ENCODE data around the gene TRPV4. TPM values are rescaled to one million over a fixed set of nuclear protein-coding genes. Genes with fewer than 3 reads are reported as not detected.

Gene TRPV4
- total RNA-seq, 1 experiment from 2014 or later, result 0.16 TPM

DNA sequence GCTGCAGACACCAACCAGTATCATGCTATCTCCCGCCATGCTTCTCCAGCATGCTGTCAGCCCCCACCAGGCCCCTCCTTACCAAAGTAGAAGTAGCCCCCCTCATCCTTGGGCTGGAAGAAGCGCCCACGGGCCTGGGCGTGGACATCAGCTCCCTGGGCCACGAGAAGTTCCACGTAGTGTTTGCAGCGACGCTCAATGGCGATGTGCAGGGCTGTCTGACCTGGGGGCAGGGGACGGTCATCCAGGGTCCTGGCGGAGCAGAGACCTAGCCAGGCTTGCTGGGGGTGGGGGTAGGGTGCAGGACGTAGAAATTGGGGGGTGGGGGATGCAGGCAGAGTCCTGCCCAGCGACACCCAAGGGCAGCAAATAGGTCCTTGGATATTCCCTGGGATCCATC, 32.7 kb downstream of the TRPV4 start:
- DNase-seq (ENCODE audit: low read depth in 1 of 2, low spot score in 2 of 2), result no peak
- H3K9me3 ChIP-seq (replicated peaks), result no peaks in the 10 kb centered on the region
- no peak overlapping the region for H3K4me3 ChIP-seq
- H3K36me3 ChIP-seq, result no peaks in the 10 kb centered on the region
- no peak overlapping the region for H3K27ac ChIP-seq
- no peaks in the 10 kb centered on the region for H3K4me1 ChIP-seq (replicated peaks)
- H3K27me3 ChIP-seq (replicated peaks), result no peaks in the 10 kb centered on the region

GRCh38 chr12:109798691-109799090, 34.5 kb downstream of the TRPV4 start:
- no peaks in the 10 kb centered on the region for H3K27me3 ChIP-seq (replicated peaks)
- H3K4me1 ChIP-seq (replicated peaks), result no peaks in the 10 kb centered on the region
- no peak overlapping the region for H3K4me3 ChIP-seq
- H3K36me3 ChIP-seq, result no peaks in the 10 kb centered on the region
- H3K27ac ChIP-seq, result no peak overlapping the region
- no peak for DNase-seq (ENCODE audit: low read depth in 1 of 2, low spot score in 2 of 2)
- no peaks in the 10 kb centered on the region for H3K9me3 ChIP-seq (replicated peaks)

- no peak overlapping the region for H3K27ac ChIP-seq
- no peaks in the 10 kb centered on the region for H3K36me3 ChIP-seq
- H3K9me3 ChIP-seq (replicated peaks), result no peaks in the 10 kb centered on the region
- no peak overlapping the region for H3K4me3 ChIP-seq
- no peaks in the 10 kb centered on the region for H3K4me1 ChIP-seq (replicated peaks)
- H3K27me3 ChIP-seq (replicated peaks), result no peaks in the 10 kb centered on the region
- no peak for DNase-seq (ENCODE audit: low read depth in 1 of 2, low spot score in 2 of 2)
These were observed 35.1 kb downstream of the TRPV4 start for GRCh38 chr12:109797905-109798669.

DNA sequence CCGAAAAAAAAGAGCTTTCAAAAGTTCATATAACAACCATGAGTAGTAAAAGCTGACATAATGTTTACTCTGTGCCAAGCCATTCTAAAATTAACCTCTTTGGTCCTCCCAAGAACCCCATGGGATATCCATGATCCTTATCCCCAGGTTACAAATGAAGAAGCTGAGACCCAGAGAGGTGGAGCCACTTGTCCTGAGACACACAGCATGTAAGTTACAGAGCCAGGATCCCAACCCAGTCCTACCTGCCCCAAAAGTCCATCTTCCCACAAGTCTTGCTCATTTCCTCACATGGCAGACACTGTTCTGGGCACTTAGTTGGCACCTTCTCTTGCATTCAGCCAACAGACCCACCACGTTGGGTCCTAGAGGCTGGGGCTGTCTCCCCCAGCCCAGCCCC, 37.1 kb downstream of the TRPV4 start:
- no peaks in the 10 kb centered on the region for H3K9me3 ChIP-seq (replicated peaks)
- DNase-seq (ENCODE audit: low read depth in 1 of 2, low spot score in 2 of 2), result no peak
- H3K36me3 ChIP-seq, result no peaks in the 10 kb centered on the region
- no peaks in the 10 kb centered on the region for H3K27me3 ChIP-seq (replicated peaks)
- no peaks in the 10 kb centered on the region for H3K4me1 ChIP-seq (replicated peaks)
- H3K27ac ChIP-seq, result no peak overlapping the region
- no peak overlapping the region for H3K4me3 ChIP-seq

- H3K27ac ChIP-seq, result no peak overlapping the region
- no peak for DNase-seq (ENCODE audit: low read depth in 1 of 2, low spot score in 2 of 2)
- no peak overlapping the region for H3K4me3 ChIP-seq
- H3K9me3 ChIP-seq (replicated peaks), result no peaks in the 10 kb centered on the region
- no peaks in the 10 kb centered on the region for H3K4me1 ChIP-seq (replicated peaks)
- H3K36me3 ChIP-seq, result no peaks in the 10 kb centered on the region
- no peaks in the 10 kb centered on the region for H3K27me3 ChIP-seq (replicated peaks)
These were observed 38.2 kb downstream of the TRPV4 start for GRCh38 chr12:109795023-109795422.

DNA sequence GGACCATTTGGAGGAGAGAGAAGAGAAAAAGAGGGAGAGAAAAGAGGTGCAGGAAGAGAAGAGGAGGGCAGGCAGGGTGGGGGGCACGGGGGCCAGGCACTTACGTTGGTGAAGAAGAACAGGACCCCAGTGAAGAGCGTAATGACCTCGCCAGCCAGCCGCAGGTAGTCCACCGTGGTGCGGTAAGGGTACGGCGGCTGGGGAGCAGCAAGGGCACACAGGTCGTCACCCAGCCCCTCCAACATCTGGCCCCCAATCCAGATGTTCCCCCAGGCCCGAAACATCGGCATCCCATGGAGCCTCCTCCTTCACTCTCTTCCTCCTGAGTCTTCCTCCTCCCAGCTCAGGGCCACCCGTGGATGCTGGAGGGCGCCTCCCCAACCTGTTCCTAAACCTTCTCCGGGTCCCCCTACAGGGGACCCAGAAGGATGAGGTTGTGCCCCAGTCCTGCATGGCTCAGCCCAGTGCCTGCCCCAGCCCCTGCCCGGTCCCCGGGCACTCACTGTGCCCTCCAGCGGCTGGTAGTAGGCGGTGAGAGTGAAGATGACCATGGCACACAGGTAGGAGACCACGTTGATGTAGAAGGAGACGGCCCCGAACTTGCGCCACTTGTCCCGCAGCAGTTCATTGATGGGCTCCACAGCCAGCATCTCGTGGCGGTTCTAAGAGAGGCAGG, 39.2 kb downstream of the TRPV4 start:
- H3K4me3 ChIP-seq, result no peak overlapping the region
- H3K27me3 ChIP-seq (replicated peaks), result no peaks in the 10 kb centered on the region
- H3K36me3 ChIP-seq, result no peaks in the 10 kb centered on the region
- DNase-seq (ENCODE audit: low read depth in 1 of 2, low spot score in 2 of 2), result no peak
- H3K27ac ChIP-seq, result no peak overlapping the region
- H3K9me3 ChIP-seq (replicated peaks), result no peaks in the 10 kb centered on the region; the same call in 1 of the 2 replicates
- H3K4me1 ChIP-seq (replicated peaks), result no peaks in the 10 kb centered on the region

GRCh38 chr12:109793411-109793810, 39.8 kb downstream of the TRPV4 start:
- Histone ChIP-seq H3K36me3 (no peaks in the 10 kb centered on the region), H3K4me1 (replicated peaks) (no peaks in the 10 kb centered on the region), H3K27me3 (replicated peaks) (no peaks in the 10 kb centered on the region), H3K27ac (no peak overlapping the region), H3K9me3 (replicated peaks) (no peaks in the 10 kb centered on the region; the same call in 1 of the 2 replicates), H3K4me3 (no peak overlapping the region)
- no peak for DNase-seq (ENCODE audit: low read depth in 1 of 2, low spot score in 2 of 2)

GRCh38 chr12:109792992-109793391, 40.2 kb downstream of the TRPV4 start:
- Histone ChIP-seq H3K9me3 (replicated peaks) (no peaks in the 10 kb centered on the region; the same call in 1 of the 2 replicates), H3K4me3 (no peak overlapping the region), H3K27me3 (replicated peaks) (no peaks in the 10 kb centered on the region), H3K27ac (no peak overlapping the region), H3K36me3 (no peaks in the 10 kb centered on the region), H3K4me1 (replicated peaks) (no peaks in the 10 kb centered on the region)
- DNase-seq (ENCODE audit: low read depth in 1 of 2, low spot score in 2 of 2), result no peak

DNA sequence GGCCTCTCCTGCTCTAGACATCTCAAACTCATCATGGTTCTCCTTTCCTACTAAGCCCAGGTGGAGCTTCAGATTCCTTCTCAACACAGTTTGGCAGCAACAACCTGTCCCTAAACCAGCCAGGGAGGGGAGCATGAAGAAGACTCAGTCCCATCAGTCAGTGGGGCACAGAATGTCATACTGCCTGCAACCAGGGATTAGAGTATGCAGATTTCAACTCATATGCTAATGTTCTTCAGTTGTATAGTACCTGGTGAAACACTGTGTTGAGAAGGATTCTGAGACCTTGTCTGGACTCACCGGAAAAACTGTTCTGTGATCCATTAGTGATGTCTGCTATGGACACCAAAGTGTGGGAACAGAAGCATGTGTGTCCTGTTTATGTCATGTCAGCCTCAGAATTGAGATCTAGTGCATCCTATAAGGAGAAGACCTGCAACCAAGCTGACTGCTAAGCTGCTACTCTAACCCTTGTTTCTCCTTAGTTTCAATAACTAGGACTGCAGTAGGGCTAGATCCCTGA, 43.6 kb downstream of the TRPV4 start:
- H3K4me1 ChIP-seq (replicated peaks), result no peaks in the 10 kb centered on the region
- no peak overlapping the region for H3K27ac ChIP-seq
- H3K9me3 ChIP-seq (replicated peaks), result no peaks in the 10 kb centered on the region; the same call in 1 of the 2 replicates
- no peak for DNase-seq (ENCODE audit: low read depth in 1 of 2, low spot score in 2 of 2)
- no peaks in the 10 kb centered on the region for H3K36me3 ChIP-seq
- H3K27me3 ChIP-seq (replicated peaks), result no peaks in the 10 kb centered on the region
- no peak overlapping the region for H3K4me3 ChIP-seq

- Histone ChIP-seq H3K4me3 (no peak overlapping the region), H3K9me3 (replicated peaks) (no peaks in the 10 kb centered on the region; the same call in 1 of the 2 replicates), H3K27ac (no peak overlapping the region), H3K4me1 (replicated peaks) (no peaks in the 10 kb centered on the region), H3K27me3 (replicated peaks) (no peaks in the 10 kb centered on the region), H3K36me3 (no peaks in the 10 kb centered on the region)
- no peak for DNase-seq (ENCODE audit: low read depth in 1 of 2, low spot score in 2 of 2)
These were observed 46.4 kb downstream of the TRPV4 start for GRCh38 chr12:109786799-109787198.

DNA sequence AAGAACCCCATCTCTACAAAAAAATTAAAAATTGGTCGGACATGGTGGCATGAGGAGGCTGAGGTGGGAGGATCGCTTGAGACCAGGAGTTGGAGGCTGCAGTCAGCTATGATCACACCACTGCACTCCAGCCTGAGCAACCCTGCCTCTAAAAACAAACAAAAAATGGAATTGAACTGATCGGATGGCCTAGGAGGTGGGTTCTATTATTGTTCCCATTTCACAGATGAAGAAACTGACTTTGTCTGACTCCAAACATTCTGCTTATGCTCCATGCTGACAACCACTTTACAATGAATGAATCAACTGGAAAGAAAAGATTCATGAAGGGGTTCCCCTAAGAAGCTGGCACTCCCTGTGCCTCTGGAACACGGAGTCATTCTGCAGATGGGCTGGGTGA, 47.3 kb downstream of the TRPV4 start:
- peaks cover 3% of the 10 kb centered on the region; the same call in 1 of the 2 replicates for H3K9me3 ChIP-seq (replicated peaks)
- H3K4me1 ChIP-seq (replicated peaks), result no peaks in the 10 kb centered on the region
- H3K27me3 ChIP-seq (replicated peaks), result no peaks in the 10 kb centered on the region
- H3K4me3 ChIP-seq, result no peak overlapping the region
- DNase-seq (ENCODE audit: low read depth in 1 of 2, low spot score in 2 of 2), result no peak
- H3K36me3 ChIP-seq, result no peaks in the 10 kb centered on the region
- no peak overlapping the region for H3K27ac ChIP-seq

DNA sequence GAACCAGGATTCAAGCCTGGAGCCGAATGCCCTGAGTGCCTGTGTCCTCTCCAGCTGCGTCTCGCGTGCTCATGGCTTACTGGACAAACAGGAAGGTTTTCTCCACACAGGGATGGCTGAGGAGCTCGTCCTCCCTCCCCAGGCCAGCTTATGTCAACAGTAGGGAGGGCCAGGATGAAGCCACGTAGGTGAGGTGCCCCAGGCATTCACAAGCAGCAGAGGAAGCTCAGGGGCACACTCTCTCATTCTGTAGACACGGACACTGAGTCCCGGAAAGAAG, 49.3 kb downstream of the TRPV4 start:
- no peak overlapping the region for H3K27ac ChIP-seq
- H3K4me3 ChIP-seq, result no peak overlapping the region
- DNase-seq (ENCODE audit: low read depth in 1 of 2, low spot score in 2 of 2), result no peak
- 0 out of 2 replicates have a peak, but pooled peaks cover 3% of the 10 kb centered on the region for H3K9me3 ChIP-seq (replicated peaks)
- no peaks in the 10 kb centered on the region for H3K27me3 ChIP-seq (replicated peaks)
- no peaks in the 10 kb centered on the region for H3K36me3 ChIP-seq
- H3K4me1 ChIP-seq (replicated peaks), result no peaks in the 10 kb centered on the region

- Histone ChIP-seq H3K4me3 (no peak overlapping the region), H3K4me1 (replicated peaks) (no peaks in the 10 kb centered on the region), H3K9me3 (replicated peaks) (0 out of 2 replicates have a peak, but pooled peaks cover 3% of the 10 kb centered on the region), H3K36me3 (no peaks in the 10 kb centered on the region), H3K27ac (no peak overlapping the region), H3K27me3 (replicated peaks) (no peaks in the 10 kb centered on the region)
- DNase-seq (ENCODE audit: low read depth in 1 of 2, low spot score in 2 of 2), result no peak
These were observed 49.8 kb downstream of the TRPV4 start for GRCh38 chr12:109783135-109783964.

GRCh38 chr12:109782326-109782703, 50.9 kb downstream of the TRPV4 start:
- no peak for DNase-seq (ENCODE audit: low read depth in 1 of 2, low spot score in 2 of 2)
- H3K9me3 ChIP-seq (replicated peaks), result 0 out of 2 replicates have a peak, but pooled peaks cover 3% of the 10 kb centered on the region
- no peak overlapping the region for H3K4me3 ChIP-seq
- H3K36me3 ChIP-seq, result no peaks in the 10 kb centered on the region
- H3K27ac ChIP-seq, result no peak overlapping the region
- H3K27me3 ChIP-seq (replicated peaks), result no peaks in the 10 kb centered on the region
- no peaks in the 10 kb centered on the region for H3K4me1 ChIP-seq (replicated peaks)

Data from SJSA1 (cell line).